Hepatic stellate cell (primary cell): ENCODE measurements around the gene AP4E1.
"Not testable (repeated sequence)": the region's sequence is repeated elsewhere in the genome, so short reads cannot be mapped to it uniquely, and the experiment has no call there.

ENCODE experiments used
- DNase-seq: peaks from one replicate; pipeline ENCODE4 v3.0.0; 2011; ENCODE audit warnings: low spot score

The AP4E1 gene

GRCh38 chr15:50950745-50951144, 42.3 kb downstream of the AP4E1 start:
- DNase-seq = not testable (repeated sequence)

- no peak for DNase-seq
These were observed 44.8 kb downstream of the AP4E1 start for GRCh38 chr15:50953302-50953701.

- DNase-seq = not testable (repeated sequence)
These were observed 46.4 kb downstream of the AP4E1 start for GRCh38 chr15:50954837-50955236.

GRCh38 chr15:50959717-50960116, 51.2 kb downstream of the AP4E1 start:
- no peak for DNase-seq

GRCh38 chr15:50964075-50964474, 55.6 kb downstream of the AP4E1 start:
- DNase-seq = no peak

GRCh38 chr15:50968353-50968752, 59.9 kb downstream of the AP4E1 start:
- no peak for DNase-seq

- no peak for DNase-seq
These were observed 62.0 kb downstream of the AP4E1 start for GRCh38 chr15:50970524-50970923.

- DNase-seq = no peak
These were observed 62.6 kb downstream of the AP4E1 start for GRCh38 chr15:50971115-50971514.

GRCh38 chr15:50971542-50971941, 63.1 kb downstream of the AP4E1 start:
- DNase-seq = no peak

GRCh38 chr15:50973605-50974004, 65.1 kb downstream of the AP4E1 start:
- no peak for DNase-seq

GRCh38 chr15:50977162-50977561, 68.7 kb downstream of the AP4E1 start:
- no peak for DNase-seq

GRCh38 chr15:50978580-50978979, 70.1 kb downstream of the AP4E1 start:
- no peak for DNase-seq

GRCh38 chr15:50979041-50979440, 70.6 kb downstream of the AP4E1 start:
- DNase-seq = no peak

- no peak for DNase-seq
These were observed 85.1 kb downstream of the AP4E1 start for GRCh38 chr15:50993598-50993997.

GRCh38 chr15:50996641-50997040, 88.2 kb downstream of the AP4E1 start:
- no peak for DNase-seq

- no peak for DNase-seq
These were observed 89.0 kb downstream of the AP4E1 start for GRCh38 chr15:50997371-50998051.

GRCh38 chr15:51004103-51004551, 95.6 kb downstream of the AP4E1 start:
- DNase-seq = peak; percentile 5

GRCh38 chr15:51006336-51006985, 98.0 kb downstream of the AP4E1 start:
- no peak for DNase-seq

- DNase-seq = no peak
These were observed 98.7 kb downstream of the AP4E1 start for GRCh38 chr15:51007131-51007666.

- no peak for DNase-seq
These were observed 102.7 kb downstream of the AP4E1 start for GRCh38 chr15:51011212-51011611.

- no peak for DNase-seq
These were observed 108.1 kb downstream of the AP4E1 start for GRCh38 chr15:51016615-51017014.

GRCh38 chr15:51022206-51022605, 113.7 kb downstream of the AP4E1 start:
- DNase-seq = no peak

GRCh38 chr15:51023499-51023898, 115.0 kb downstream of the AP4E1 start:
- DNase-seq = no peak
